ENCODE measurements around the gene HIBCH. TPM values are rescaled to one million over a fixed set of nuclear protein-coding genes. Genes with fewer than 3 reads are reported as not detected.

The HIBCH gene
- total RNA-seq, 2 experiments from 2014 or later = 15.6 to 29.7 TPM

DNA sequence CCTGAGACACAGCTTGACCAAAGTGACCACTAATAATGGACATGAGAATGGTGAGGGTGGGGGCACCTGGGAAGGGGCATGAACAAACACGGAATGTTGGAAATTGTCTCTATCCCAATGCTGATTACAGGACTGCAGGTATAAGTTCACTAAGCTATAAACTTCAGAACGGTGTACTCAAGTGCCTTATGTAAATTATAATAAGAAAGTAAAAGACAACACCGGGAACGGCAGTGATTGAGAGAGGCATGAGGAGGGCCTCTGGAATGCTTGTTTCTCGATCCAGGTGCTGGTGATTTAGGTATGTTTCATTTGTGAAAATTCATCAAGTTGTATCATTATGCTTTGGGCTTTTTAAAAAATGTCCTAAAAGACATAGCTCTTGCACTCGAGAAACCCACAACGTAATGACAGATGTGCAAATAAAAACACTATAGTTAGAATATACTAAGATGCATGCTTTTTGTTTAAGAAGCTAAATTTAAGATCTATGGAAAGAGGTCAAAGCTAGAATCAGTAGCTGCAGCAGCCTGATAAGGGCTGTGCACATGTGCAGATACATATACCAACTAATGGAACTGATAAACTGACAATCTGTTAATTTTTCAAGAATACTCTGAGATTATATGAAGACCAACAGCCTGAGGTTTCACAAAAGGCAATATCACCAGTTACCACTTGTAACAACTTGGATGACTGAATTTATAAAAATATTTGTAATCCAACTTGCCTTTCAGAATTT is 7.6 kb downstream of the HIBCH start:
- no peak for DNase-seq (ENCODE audit: low spot score)
- Histone ChIP-seq H3K9me2 (ENCODE audit: insufficient read depth, low read length) (no peaks in the 10 kb centered on the region), H3K9me3 (ENCODE audit: low read length) (no peaks in the 10 kb centered on the region), H3K79me2 (ENCODE audit: insufficient read depth, low read depth, low read length) (no peaks in the 10 kb centered on the region), H4K20me1 (ENCODE audit: insufficient read depth, low read length) (no peaks in the 10 kb centered on the region), H3K27ac (ENCODE audit: low read depth, low read length, poor library complexity, severe bottlenecking) (no peak overlapping the region), H3K4me3 (ENCODE audit: low read depth, low read length, poor library complexity, severe bottlenecking) (no peak overlapping the region), H3K36me3 (ENCODE audit: insufficient read depth, low read length) (peaks cover 3% of the 10 kb centered on the region; the same call in 1 of the 2 replicates), H3K4me2 (ENCODE audit: low read length) (no peak overlapping the region), H2AFZ (ENCODE audit: low read length) (no peak overlapping the region), H3K4me1 (ENCODE audit: insufficient read depth, low read length, poor library complexity, severe bottlenecking) (peaks cover 5% of the 10 kb centered on the region)
- TF ChIP-seq, protein P1, sequence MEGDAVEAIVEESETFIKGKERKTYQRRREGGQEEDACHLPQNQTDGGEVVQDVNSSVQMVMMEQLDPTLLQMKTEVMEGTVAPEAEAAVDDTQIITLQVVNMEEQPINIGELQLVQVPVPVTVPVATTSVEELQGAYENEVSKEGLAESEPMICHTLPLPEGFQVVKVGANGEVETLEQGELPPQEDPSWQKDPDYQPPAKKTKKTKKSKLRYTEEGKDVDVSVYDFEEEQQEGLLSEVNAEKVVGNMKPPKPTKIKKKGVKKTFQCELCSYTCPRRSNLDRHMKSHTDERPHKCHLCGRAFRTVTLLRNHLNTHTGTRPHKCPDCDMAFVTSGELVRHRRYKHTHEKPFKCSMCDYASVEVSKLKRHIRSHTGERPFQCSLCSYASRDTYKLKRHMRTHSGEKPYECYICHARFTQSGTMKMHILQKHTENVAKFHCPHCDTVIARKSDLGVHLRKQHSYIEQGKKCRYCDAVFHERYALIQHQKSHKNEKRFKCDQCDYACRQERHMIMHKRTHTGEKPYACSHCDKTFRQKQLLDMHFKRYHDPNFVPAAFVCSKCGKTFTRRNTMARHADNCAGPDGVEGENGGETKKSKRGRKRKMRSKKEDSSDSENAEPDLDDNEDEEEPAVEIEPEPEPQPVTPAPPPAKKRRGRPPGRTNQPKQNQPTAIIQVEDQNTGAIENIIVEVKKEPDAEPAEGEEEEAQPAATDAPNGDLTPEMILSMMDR (conservative IDR thresholded peaks at IDR 0.05; ENCODE audit: low read length) = no peak
- TF ChIP-seq EZH2phosphoT487 (IDR thresholded peaks at IDR 0.05; ENCODE audit: borderline replicate concordance, low read depth, low read length) = no peak
- no TSS peak for BruUV-seq (replicated peaks)
- ChIA-PET POLR2A (no interaction called here), CTCF (ENCODE audit: unreplicated experiment) (no interaction called here)
- intact Hi-C loops (cut with micrococcal nuclease; ENCODE audit: unreplicated experiment) = no loop called here

GRCh38 chr2:190308031-190308430 is 11.6 kb downstream of the HIBCH start:
- Histone ChIP-seq H2AFZ (ENCODE audit: low read length) (no peak overlapping the region), H3K79me2 (ENCODE audit: insufficient read depth, low read depth, low read length) (no peaks in the 10 kb centered on the region), H3K4me3 (ENCODE audit: low read depth, low read length, poor library complexity, severe bottlenecking) (no peak overlapping the region), H3K9me2 (ENCODE audit: insufficient read depth, low read length) (no peaks in the 10 kb centered on the region), H3K4me1 (ENCODE audit: insufficient read depth, low read length, poor library complexity, severe bottlenecking) (no peaks in the 10 kb centered on the region), H3K36me3 (ENCODE audit: insufficient read depth, low read length) (peaks cover 3% of the 10 kb centered on the region; the same call in 1 of the 2 replicates), H3K9me3 (ENCODE audit: low read length) (no peaks in the 10 kb centered on the region), H4K20me1 (ENCODE audit: insufficient read depth, low read length) (no peaks in the 10 kb centered on the region), H3K27ac (ENCODE audit: low read depth, low read length, poor library complexity, severe bottlenecking) (no peak overlapping the region), H3K4me2 (ENCODE audit: low read length) (no peak overlapping the region)
- POLR2A ChIA-PET = no interaction called here
- intact Hi-C loops (cut with micrococcal nuclease; ENCODE audit: unreplicated experiment) = no loop called here
- BruUV-seq (replicated peaks) = no TSS peak
- TF ChIP-seq, protein P1 (conservative IDR thresholded peaks at IDR 0.05; ENCODE audit: low read length) = no peak
- TF ChIP-seq EZH2phosphoT487 (IDR thresholded peaks at IDR 0.05; ENCODE audit: borderline replicate concordance, low read depth, low read length) = no peak
- CTCF ChIA-PET (ENCODE audit: unreplicated experiment) = no interaction called here
- no peak for DNase-seq (ENCODE audit: low spot score)

DNA sequence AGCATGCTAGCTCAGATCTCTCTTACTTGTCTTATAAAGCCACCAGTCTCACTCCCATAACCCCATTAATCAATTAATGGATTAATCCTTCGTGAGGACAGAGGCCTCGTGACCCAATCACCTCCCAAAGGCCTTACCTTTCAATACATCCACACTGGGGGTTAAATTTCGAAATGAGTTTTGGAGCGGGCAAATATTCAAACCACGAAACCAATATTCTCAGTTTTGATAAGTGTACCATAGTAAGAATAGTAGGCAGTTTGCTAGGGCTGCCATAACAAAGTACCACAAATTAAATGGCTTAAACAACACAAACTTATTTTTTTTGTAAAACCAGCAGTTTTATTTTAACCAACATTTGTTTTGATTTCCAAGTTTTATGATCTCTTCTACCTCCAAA is 15.2 kb downstream of the HIBCH start:
- H3K4me2 ChIP-seq (ENCODE audit: low read length) = no peak overlapping the region
- no peak overlapping the region for H3K4me3 ChIP-seq (ENCODE audit: low read depth, low read length, poor library complexity, severe bottlenecking)
- no peaks in the 10 kb centered on the region for H4K20me1 ChIP-seq (ENCODE audit: insufficient read depth, low read length)
- intact Hi-C loops (cut with micrococcal nuclease; ENCODE audit: unreplicated experiment) = no loop called here
- H3K27ac ChIP-seq (ENCODE audit: low read depth, low read length, poor library complexity, severe bottlenecking) = no peak overlapping the region
- H3K9me3 ChIP-seq (ENCODE audit: low read length) = no peaks in the 10 kb centered on the region
- POLR2A ChIA-PET = no interaction called here
- no peak for DNase-seq (ENCODE audit: low spot score)
- no TSS peak for BruUV-seq (replicated peaks)
- H3K36me3 ChIP-seq (ENCODE audit: insufficient read depth, low read length) = peaks cover 13% of the 10 kb centered on the region; the same call in 1 of the 2 replicates
- no peaks in the 10 kb centered on the region for H3K79me2 ChIP-seq (ENCODE audit: insufficient read depth, low read depth, low read length)
- no peak overlapping the region for H2AFZ ChIP-seq (ENCODE audit: low read length)
- TF ChIP-seq EZH2phosphoT487 (IDR thresholded peaks at IDR 0.05; ENCODE audit: borderline replicate concordance, low read depth, low read length) = no peak
- TF ChIP-seq, protein P1 (conservative IDR thresholded peaks at IDR 0.05; ENCODE audit: low read length) = no peak
- CTCF ChIA-PET (ENCODE audit: unreplicated experiment) = no interaction called here
- no peaks in the 10 kb centered on the region for H3K4me1 ChIP-seq (ENCODE audit: insufficient read depth, low read length, poor library complexity, severe bottlenecking)
- H3K9me2 ChIP-seq (ENCODE audit: insufficient read depth, low read length) = no peaks in the 10 kb centered on the region
